Neural cell (in vitro differentiated cells): ENCODE measurements around the gene HABP4. TPM values are rescaled to one million over a fixed set of nuclear protein-coding genes. Genes with fewer than 3 reads are reported as not detected.

Experiments used
- H2AFZ ChIP-seq: fragments of 200-600, 300-800 bp; sonication (generic), shearing (Covaris generic); 2 replicates; pipeline ENCODE4 v1.6.0; 2014; ENCODE audit warnings: low read depth, mild to moderate bottlenecking, antibody characterized with exemption, low read length, moderate library complexity
- H3F3A ChIP-seq: fragments of 200-600 bp; shearing (Covaris generic); 2 replicates; pipeline ENCODE4 v1.6.1; 2016; ENCODE audit warnings: mild to moderate bottlenecking, moderate library complexity, mixed read lengths, antibody characterized with exemption, low read length; ENCODE audit not compliant: insufficient read depth, poor library complexity, severe bottlenecking
- H3K27ac ChIP-seq: fragments of 200-600, 300-800 bp; sonication (generic), shearing (Covaris generic); 2 replicates; pipeline ENCODE4 v1.5.1; 2014; ENCODE audit warnings: mild to moderate bottlenecking, low read length, moderate library complexity
- H3K27me3 ChIP-seq: fragments of 300-800, 200-600 bp; sonication (generic), shearing (Covaris generic); 2 replicates; pipeline ENCODE4 v1.6.0; 2014; ENCODE audit warnings: mild to moderate bottlenecking, low read depth, low read length, moderate library complexity; ENCODE audit not compliant: insufficient read depth
- H3K36me3 ChIP-seq: fragments of 300-800, 200-600 bp; sonication (generic), shearing (Covaris generic); 2 replicates; pipeline ENCODE4 v1.5.1; 2014; ENCODE audit warnings: mild to moderate bottlenecking, antibody characterized with exemption, low read length, moderate library complexity; ENCODE audit not compliant: insufficient read depth
- H3K4me2 ChIP-seq: fragments of 300-800, 200-600 bp; sonication (generic), shearing (Covaris generic); 2 replicates; pipeline ENCODE4 v1.6.0; 2014; ENCODE audit warnings: mild to moderate bottlenecking, low read length
- H3K4me3 ChIP-seq: fragments of 300-800, 200-600 bp; sonication (generic), shearing (Covaris generic); 2 replicates; pipeline ENCODE4 v1.5.1; 2014; ENCODE audit warnings: mild to moderate bottlenecking, low read length, moderate library complexity
- H3K79me2 ChIP-seq: fragments of 200-600 bp; shearing (Covaris generic); replicated peaks from 2 replicates; pipeline ENCODE4 v1.6.0; 2014; ENCODE audit warnings: mild to moderate bottlenecking, low read length, moderate library complexity; ENCODE audit not compliant: insufficient read depth
- H3K9ac ChIP-seq: fragments of 300-800, 200-600 bp; sonication (generic), shearing (Covaris generic); 2 replicates; pipeline ENCODE4 v1.6.1; 2016; ENCODE audit warnings: mild to moderate bottlenecking, low read length, mixed read lengths
- H3K9me2 ChIP-seq: fragments of 200-600 bp; shearing (Covaris generic); 2 replicates; pipeline ENCODE4 v1.6.1; 2016; ENCODE audit warnings: mild to moderate bottlenecking, low read length, mixed read lengths; ENCODE audit not compliant: insufficient read depth
- H3K9me3 ChIP-seq: fragments of 200-600, 300-800 bp; sonication (generic), shearing (Covaris generic); 2 replicates; pipeline ENCODE4 v1.6.1; 2016; ENCODE audit warnings: mild to moderate bottlenecking, mixed run types, low read length, moderate library complexity, mixed read lengths
- H4K20me1 ChIP-seq: fragments of 200-600 bp; shearing (Covaris generic); 2 replicates; pipeline ENCODE4 v1.6.1; 2016; ENCODE audit warnings: mild to moderate bottlenecking, mixed run types; ENCODE audit not compliant: insufficient read depth
- EP300 ChIP-seq: fragments of 450-650 bp; conservative IDR thresholded peaks from 2 replicates; pipeline ENCODE4 v1.6.1; 2014; ENCODE audit warnings: antibody characterized with exemption, mild to moderate bottlenecking, moderate library complexity; ENCODE audit not compliant: poor library complexity, severe bottlenecking
- EZH2 ChIP-seq: fragments of 200-600, 300-800 bp; shearing (Covaris generic), sonication (generic); IDR thresholded peaks from 2 replicates; pipeline ENCODE4 v1.6.1; 2014; ENCODE audit warnings: antibody characterized with exemption, low read length, borderline replicate concordance, mild to moderate bottlenecking; ENCODE audit not compliant: insufficient read depth, poor library complexity, severe bottlenecking
- MXI1 ChIP-seq: fragments of 450-650 bp; conservative IDR thresholded peaks from 2 replicates; pipeline ENCODE4 v1.6.1; 2014; ENCODE audit warnings: antibody characterized with exemption, mild to moderate bottlenecking; ENCODE audit not compliant: poor library complexity, severe bottlenecking
- POLR2AphosphoS5 ChIP-seq: IDR thresholded peaks from 2 replicates; pipeline ENCODE4 v1.6.1; 2012
- RAD21 ChIP-seq: fragments of 450-650 bp; conservative IDR thresholded peaks from 2 replicates; pipeline ENCODE4 v1.6.1; 2014; ENCODE audit warnings: antibody characterized with exemption, mild to moderate bottlenecking, moderate library complexity
- SMC3 ChIP-seq: fragments of 450-650 bp; conservative IDR thresholded peaks from 2 replicates; pipeline ENCODE4 v1.6.1; 2014; ENCODE audit warnings: antibody characterized with exemption, mild to moderate bottlenecking, moderate library complexity; ENCODE audit not compliant: poor library complexity
- TAF1 ChIP-seq: IDR thresholded peaks from 2 replicates; pipeline ENCODE4 v1.6.1; 2012; ENCODE audit warnings: low read depth
- polyA plus RNA-seq: library from polyadenylated mRNA; depleted of rRNA; stranded (reverse); fragments of >200 nt; gene quantifications from 2 replicates; pipeline ENCODE4 v1.2.3, GENCODE V29; 2014
- TF ChIP-seq, protein P1 (sequence below): fragments of 450-650 bp; IDR thresholded peaks from 2 replicates; pipeline ENCODE4 v1.5.1; 2014; ENCODE audit warnings: antibody characterized with exemption, mild to moderate bottlenecking, moderate library complexity; ENCODE audit not compliant: poor library complexity, severe bottlenecking
- TF ChIP-seq, protein P2 (sequence below): IDR thresholded peaks from 2 replicates; pipeline ENCODE4 v1.6.1; 2012; ENCODE audit warnings: borderline replicate concordance

The HABP4 gene
- polyA plus RNA-seq, 1 donor from 2014 or later, result 14.7 TPM

DNA sequence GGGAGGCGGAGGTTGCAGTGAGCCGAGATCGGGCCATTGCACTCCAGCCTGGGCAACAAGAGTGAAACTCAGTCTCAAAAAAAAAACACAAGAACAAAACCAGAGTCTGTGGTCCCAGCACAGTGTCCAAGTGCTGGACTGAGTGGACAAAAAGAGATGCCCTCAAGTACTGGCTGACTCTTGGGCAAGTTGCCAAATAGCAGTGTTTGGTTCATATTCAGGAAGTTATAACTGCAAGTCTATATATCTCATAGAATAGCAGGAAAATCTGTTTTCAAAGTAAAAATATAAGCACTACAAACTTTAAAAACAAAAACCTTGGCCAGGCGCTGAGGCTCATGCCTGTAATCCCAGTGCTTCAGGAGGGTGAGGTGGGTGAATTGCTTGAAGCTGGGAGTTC, 7.3 kb downstream of the HABP4 start:
- Histone ChIP-seq H3K4me3 (no peak overlapping the region), H3K36me3 (no peaks in the 10 kb centered on the region), H3K27me3 (no peaks in the 10 kb centered on the region), H3K4me2 (no peak overlapping the region), H3K9me3 (no peaks in the 10 kb centered on the region), H3F3A (no peaks in the 10 kb centered on the region), H3K79me2 (peaks cover 4% of the 10 kb centered on the region), H2AFZ (no peak overlapping the region), H3K9me2 (no peaks in the 10 kb centered on the region), H4K20me1 (no peaks in the 10 kb centered on the region), H3K27ac (no peak overlapping the region), H3K9ac (no peak overlapping the region)
- TF ChIP-seq TAF1, result no peak
- no peak for TF ChIP-seq EP300
- no peak for TF ChIP-seq EZH2
- TF ChIP-seq POLR2AphosphoS5, result no peak
- no peak for TF ChIP-seq RAD21
- no peak for TF ChIP-seq MXI1
- TF ChIP-seq, protein P1, sequence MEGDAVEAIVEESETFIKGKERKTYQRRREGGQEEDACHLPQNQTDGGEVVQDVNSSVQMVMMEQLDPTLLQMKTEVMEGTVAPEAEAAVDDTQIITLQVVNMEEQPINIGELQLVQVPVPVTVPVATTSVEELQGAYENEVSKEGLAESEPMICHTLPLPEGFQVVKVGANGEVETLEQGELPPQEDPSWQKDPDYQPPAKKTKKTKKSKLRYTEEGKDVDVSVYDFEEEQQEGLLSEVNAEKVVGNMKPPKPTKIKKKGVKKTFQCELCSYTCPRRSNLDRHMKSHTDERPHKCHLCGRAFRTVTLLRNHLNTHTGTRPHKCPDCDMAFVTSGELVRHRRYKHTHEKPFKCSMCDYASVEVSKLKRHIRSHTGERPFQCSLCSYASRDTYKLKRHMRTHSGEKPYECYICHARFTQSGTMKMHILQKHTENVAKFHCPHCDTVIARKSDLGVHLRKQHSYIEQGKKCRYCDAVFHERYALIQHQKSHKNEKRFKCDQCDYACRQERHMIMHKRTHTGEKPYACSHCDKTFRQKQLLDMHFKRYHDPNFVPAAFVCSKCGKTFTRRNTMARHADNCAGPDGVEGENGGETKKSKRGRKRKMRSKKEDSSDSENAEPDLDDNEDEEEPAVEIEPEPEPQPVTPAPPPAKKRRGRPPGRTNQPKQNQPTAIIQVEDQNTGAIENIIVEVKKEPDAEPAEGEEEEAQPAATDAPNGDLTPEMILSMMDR, result no peak
- TF ChIP-seq, protein P2, sequence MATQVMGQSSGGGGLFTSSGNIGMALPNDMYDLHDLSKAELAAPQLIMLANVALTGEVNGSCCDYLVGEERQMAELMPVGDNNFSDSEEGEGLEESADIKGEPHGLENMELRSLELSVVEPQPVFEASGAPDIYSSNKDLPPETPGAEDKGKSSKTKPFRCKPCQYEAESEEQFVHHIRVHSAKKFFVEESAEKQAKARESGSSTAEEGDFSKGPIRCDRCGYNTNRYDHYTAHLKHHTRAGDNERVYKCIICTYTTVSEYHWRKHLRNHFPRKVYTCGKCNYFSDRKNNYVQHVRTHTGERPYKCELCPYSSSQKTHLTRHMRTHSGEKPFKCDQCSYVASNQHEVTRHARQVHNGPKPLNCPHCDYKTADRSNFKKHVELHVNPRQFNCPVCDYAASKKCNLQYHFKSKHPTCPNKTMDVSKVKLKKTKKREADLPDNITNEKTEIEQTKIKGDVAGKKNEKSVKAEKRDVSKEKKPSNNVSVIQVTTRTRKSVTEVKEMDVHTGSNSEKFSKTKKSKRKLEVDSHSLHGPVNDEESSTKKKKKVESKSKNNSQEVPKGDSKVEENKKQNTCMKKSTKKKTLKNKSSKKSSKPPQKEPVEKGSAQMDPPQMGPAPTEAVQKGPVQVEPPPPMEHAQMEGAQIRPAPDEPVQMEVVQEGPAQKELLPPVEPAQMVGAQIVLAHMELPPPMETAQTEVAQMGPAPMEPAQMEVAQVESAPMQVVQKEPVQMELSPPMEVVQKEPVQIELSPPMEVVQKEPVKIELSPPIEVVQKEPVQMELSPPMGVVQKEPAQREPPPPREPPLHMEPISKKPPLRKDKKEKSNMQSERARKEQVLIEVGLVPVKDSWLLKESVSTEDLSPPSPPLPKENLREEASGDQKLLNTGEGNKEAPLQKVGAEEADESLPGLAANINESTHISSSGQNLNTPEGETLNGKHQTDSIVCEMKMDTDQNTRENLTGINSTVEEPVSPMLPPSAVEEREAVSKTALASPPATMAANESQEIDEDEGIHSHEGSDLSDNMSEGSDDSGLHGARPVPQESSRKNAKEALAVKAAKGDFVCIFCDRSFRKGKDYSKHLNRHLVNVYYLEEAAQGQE, result no peak
- no peak for TF ChIP-seq SMC3

DNA sequence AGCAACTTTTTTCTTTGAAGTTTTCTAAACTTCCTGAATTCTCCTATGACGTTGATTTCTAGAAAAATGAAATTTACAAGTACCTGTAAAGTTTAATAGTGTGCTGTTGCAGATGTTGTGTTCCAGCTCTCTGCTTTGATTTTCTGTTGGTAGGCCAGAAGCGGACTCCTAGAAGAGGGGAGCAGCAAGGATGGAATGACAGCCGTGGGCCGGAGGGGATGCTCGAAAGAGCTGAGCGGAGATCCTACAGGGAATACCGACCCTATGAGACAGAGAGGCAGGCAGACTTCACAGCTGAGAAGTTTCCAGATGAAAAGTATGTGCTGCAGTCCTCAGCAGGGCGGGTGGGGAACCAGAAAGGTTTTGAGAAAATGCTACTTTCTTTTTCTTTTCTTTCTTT, 8.3 kb downstream of the HABP4 start:
- Histone ChIP-seq H3F3A (no peaks in the 10 kb centered on the region), H3K27me3 (no peaks in the 10 kb centered on the region), H3K79me2 (no peaks in the 10 kb centered on the region), H4K20me1 (no peaks in the 10 kb centered on the region), H2AFZ (no peak overlapping the region), H3K9me3 (no peaks in the 10 kb centered on the region), H3K9ac (no peak overlapping the region), H3K4me3 (no peak overlapping the region), H3K4me2 (no peak overlapping the region), H3K9me2 (no peaks in the 10 kb centered on the region), H3K36me3 (no peaks in the 10 kb centered on the region), H3K27ac (no peak overlapping the region)
- TF ChIP-seq RAD21, result no peak
- TF ChIP-seq, protein P2, result no peak
- no peak for TF ChIP-seq POLR2AphosphoS5
- TF ChIP-seq EZH2, result no peak
- TF ChIP-seq MXI1, result no peak
- TF ChIP-seq SMC3, result no peak
